ENCODE results near the gene HOXA11. TPM values are rescaled to one million over a fixed set of nuclear protein-coding genes. Genes with fewer than 3 reads are reported as not detected.

Gene HOXA11
- total RNA-seq, 4 donors from 2014 or later: not detected

GRCh38 chr7:27145165-27145913, 39.7 kb downstream of the HOXA11 start:
- Histone ChIP-seq H3K27ac (no peak overlapping the region), H3K4me1 (peaks cover 13 to 19% of the 10 kb centered on the region in 2 donors), H3K36me3 (no peaks in the 10 kb centered on the region), H3K4me3 (replicated peaks in 1 of 3) (no peak overlapping the region), H3K9me3 (no peaks in the 10 kb centered on the region), H3K27me3 (peaks cover 86% of the 10 kb centered on the region)
- intact Hi-C loops (cut with DNase I): no loop called here
- TF ChIP-seq CTCF (IDR thresholded peaks at IDR 0.05) (no peak), POLR2A (IDR thresholded peaks at IDR 0.05) (no peak)
- no peak for DNase-seq
- WGBS, 2 donors: 28 to 58% methylated on average over 41 to 42 of the region's 47 CpGs

GRCh38 chr7:27144781-27145164, 40.3 kb downstream of the HOXA11 start:
- 16 to 32% methylated on average over 9 to 29 of the region's 31 CpGs for WGBS, 2 donors
- Histone ChIP-seq H3K9me3 (no peaks in the 10 kb centered on the region), H3K4me3 (replicated peaks in 1 of 3) (no peak overlapping the region), H3K36me3 (no peaks in the 10 kb centered on the region), H3K27ac (no peak overlapping the region), H3K4me1 (peaks cover 11 to 19% of the 10 kb centered on the region in 2 donors), H3K27me3 (peaks cover 87% of the 10 kb centered on the region)
- TF ChIP-seq POLR2A (IDR thresholded peaks at IDR 0.05) (no peak), CTCF (IDR thresholded peaks at IDR 0.05) (no peak)
- intact Hi-C loops (cut with DNase I): no loop called here
- no peak for DNase-seq

GRCh38 chr7:27143950-27144780, 40.9 kb downstream of the HOXA11 start:
- intact Hi-C loops (cut with DNase I): no loop called here
- Histone ChIP-seq H3K4me1 (peaks cover 14 to 23% of the 10 kb centered on the region in 2 donors), H3K36me3 (no peaks in the 10 kb centered on the region), H3K9me3 (no peaks in the 10 kb centered on the region), H3K27me3 (peaks cover 87% of the 10 kb centered on the region), H3K27ac (no peak overlapping the region), H3K4me3 (replicated peaks in 1 of 3) (no peak overlapping the region)
- TF ChIP-seq POLR2A (IDR thresholded peaks at IDR 0.05) (no peak), CTCF (IDR thresholded peaks at IDR 0.05) (no peak)
- WGBS, 2 donors: 31 to 38% methylated on average over 37 to 39 of the region's 40 CpGs
- DNase-seq: no peak

GRCh38 chr7:27143023-27143949, 41.7 kb downstream of the HOXA11 start, which contains the start of gene HOXA5:
TSS of gene HOXA5 (minus strand) at chr7:27143681. CDS start at chr7:27143607, 74 bp downstream.
- Histone ChIP-seq H3K4me3 (replicated peaks in 1 of 3) (peak within 1 kb of the TSS in 1 of 3 donors; percentile 14), H3K27ac (peak within 1 kb of the TSS in 2 of 3 donors; percentile 27 to 55), H3K36me3 (no peaks in the 10 kb centered on the region), H3K9me3 (no peaks in the 10 kb centered on the region), H3K4me1 (peaks cover 14 to 23% of the 10 kb centered on the region in 2 donors), H3K27me3 (peaks cover 86% of the 10 kb centered on the region)
- 16 to 19% methylated on average over 25 to 27 of the region's 86 CpGs for WGBS, 2 donors
- no peak for DNase-seq
- TF ChIP-seq POLR2A (IDR thresholded peaks at IDR 0.05): peak in 1 of 2 donors; percentile 51
- peak in 2 of 6 experiments; percentile 34 to 45 for TF ChIP-seq CTCF (IDR thresholded peaks at IDR 0.05)
- intact Hi-C loops (cut with DNase I): no loop called here
